GM12872 (cell line): ENCODE measurements around the gene KRTAP10-11.

Source experiments
- TF ChIP-seq, protein P1 (sequence below): IDR thresholded peaks from 3 replicates; pipeline ENCODE4 v1.5.1; 2011; ENCODE audit warnings: low read depth, mild to moderate bottlenecking, low read length, moderate library complexity; ENCODE audit not compliant: insufficient read depth

KRTAP10-11 gene

DNA sequence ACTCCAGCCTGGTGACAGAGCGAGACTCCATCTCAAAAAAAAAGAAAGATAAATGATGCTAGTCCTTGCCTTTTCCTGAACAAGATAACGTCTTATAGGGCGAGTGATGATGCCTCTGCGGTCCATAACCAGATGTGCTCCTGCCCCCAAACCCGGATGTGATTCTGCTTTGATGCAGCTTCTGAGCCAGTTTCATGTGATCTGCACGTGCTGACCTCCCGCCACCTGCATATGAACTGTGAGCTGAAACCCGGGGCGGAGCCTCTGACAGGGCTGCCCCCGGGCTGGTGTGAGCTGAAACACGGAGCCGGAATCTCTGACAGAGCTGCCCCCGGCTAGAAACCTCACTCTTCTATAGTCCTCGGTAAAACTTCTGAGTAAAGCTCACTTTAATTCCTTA, 6.9 kb downstream of the KRTAP10-11 start:
- TF ChIP-seq, protein P1, sequence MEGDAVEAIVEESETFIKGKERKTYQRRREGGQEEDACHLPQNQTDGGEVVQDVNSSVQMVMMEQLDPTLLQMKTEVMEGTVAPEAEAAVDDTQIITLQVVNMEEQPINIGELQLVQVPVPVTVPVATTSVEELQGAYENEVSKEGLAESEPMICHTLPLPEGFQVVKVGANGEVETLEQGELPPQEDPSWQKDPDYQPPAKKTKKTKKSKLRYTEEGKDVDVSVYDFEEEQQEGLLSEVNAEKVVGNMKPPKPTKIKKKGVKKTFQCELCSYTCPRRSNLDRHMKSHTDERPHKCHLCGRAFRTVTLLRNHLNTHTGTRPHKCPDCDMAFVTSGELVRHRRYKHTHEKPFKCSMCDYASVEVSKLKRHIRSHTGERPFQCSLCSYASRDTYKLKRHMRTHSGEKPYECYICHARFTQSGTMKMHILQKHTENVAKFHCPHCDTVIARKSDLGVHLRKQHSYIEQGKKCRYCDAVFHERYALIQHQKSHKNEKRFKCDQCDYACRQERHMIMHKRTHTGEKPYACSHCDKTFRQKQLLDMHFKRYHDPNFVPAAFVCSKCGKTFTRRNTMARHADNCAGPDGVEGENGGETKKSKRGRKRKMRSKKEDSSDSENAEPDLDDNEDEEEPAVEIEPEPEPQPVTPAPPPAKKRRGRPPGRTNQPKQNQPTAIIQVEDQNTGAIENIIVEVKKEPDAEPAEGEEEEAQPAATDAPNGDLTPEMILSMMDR = no peak

DNA sequence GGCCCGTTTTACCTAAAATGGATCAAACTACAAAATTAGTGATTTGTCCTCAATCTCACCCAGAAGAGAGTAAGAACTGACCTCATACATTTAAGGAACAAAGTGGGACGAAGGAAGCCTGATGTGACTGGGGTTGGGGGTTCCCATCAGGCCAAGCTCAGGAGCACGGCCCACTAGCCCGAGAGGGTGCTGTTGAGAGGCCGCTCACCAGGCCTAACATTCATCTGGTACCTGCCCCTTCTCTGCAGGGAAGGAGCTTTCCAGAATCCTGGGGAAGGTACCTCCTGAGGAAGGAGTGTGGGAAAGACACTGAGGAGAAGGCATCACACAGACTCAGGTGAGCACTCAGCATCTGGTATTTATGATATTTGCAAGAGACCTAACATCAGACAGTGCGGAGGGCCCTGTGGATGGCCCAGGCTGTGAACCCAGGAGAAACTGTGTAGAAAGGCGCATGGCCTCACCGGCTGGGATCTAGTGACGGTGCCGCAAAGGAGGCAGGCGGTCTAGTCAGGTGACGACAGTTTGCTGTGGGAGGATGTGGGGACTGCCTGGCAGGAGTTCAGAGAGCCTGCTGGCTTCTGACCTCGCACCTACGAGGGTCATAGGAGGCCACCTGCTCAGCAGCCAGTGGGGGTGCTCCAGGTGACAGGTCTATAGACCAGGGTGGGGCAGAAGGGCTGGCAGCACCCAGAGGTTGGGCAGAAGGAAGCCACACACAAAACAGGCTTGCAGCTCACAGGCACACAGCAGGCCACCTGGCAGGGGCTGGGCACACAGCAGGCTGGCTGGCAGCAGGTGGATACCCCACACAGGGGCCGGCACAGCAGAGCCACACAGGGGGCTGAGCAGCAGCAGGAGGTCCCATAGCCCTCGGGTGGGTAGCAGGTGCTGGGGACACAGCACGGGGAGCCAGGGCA, 7.7 kb downstream of the KRTAP10-11 start:
- TF ChIP-seq, protein P1 = no peak

DNA sequence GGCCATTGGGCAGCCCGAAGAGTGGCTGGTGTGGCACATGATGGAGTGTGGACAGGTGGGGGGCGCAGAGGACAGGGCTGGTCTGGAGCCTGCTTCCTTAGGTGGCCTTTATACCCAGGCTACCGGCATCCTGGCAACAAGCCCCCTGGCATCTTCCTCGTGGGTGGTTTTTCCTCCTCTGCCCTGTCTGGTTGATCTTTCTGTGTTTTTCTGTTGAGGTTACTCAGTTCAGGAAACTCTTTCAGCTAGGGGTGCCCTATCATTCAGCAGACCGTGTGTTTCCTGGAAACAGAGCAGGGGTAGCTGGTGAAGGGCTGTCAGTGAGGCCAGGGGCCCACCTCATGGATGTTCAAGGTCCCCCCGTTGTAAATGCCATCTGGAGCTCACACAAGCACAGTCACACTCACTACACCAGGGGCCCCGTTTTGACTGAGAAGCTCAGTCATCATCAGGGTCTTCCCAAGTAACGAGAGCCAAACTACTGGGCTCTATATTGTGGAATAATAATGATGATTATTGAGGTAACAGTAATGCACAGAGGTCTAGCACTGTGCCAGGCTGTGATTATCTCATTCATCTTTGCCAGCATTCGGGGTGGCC, 8.5 kb downstream of the KRTAP10-11 start, which contains the start of gene KRTAP12-4:
TSS of gene KRTAP12-4 (minus strand) at position 84 of the 600 bp plus-strand sequence. CDS start at position 39, 45 bp downstream.
- TF ChIP-seq, protein P1 = no peak

DNA sequence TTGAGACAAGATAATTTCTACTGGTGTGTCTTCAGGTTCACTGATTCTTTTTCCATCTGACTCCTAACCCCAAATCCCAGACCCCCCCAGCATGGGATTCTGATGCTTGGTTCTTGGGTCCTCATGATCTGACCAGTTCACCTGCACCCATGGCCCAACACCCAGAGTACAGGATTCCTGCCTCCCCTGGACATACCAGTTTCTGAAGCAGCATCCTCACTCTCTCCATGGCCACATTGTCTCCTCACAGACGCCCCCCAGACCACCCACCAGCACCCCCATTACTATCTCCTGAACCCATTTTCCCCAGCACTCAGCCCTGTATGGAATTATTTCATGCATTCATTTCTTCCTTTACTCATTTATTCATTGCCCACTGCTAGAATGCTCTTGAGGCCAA, 10.7 kb downstream of the KRTAP10-11 start:
- TF ChIP-seq, protein P1 = no peak

DNA sequence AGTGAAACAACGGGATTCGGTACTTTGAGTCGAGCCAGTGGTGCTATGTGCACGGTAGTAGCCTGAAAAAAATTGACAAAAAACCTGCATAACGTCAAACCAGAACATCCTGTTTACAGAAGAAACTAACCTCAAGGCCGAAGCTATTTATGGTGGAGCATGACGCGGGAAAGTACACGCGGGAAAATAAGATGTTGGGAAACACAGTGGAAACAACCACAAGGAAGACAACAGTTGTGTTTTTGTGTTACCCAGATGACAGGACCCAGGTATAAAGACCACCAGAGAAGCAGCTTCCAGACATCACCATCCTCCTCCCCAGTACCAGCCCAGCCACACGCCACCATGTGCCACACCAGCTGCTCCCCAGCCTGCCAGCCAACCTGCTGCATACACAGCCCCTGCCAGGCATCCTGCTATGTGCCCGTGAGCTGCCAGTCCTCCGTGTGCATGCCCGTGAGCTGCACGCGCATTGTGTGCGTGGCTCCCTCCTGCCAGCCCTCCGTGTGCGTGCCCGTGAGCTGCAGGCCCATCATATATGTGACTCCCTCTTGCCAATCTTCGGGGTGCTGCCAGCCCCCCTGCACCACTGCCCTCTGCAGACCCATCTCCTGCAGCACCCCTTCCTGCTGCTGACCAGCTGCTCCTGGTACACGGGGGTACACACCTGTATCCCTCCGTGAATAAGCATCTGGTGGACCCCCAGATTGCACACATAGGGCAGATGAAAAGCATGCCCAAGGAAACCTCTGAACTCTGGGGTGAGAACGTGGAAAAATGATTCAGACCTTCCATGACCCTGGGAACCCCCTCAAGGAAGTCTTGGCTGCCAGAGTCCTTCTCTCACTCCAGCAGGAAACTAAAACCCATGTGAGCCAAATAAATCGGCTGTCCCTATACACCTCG, 11.7 kb downstream of the KRTAP10-11 start, which contains the start of gene KRTAP12-3:
TSS of gene KRTAP12-3 (plus strand) at position 298 of the 906 bp plus-strand sequence. CDS start at position 346, 48 bp downstream.
- TF ChIP-seq, protein P1 = no peak

DNA sequence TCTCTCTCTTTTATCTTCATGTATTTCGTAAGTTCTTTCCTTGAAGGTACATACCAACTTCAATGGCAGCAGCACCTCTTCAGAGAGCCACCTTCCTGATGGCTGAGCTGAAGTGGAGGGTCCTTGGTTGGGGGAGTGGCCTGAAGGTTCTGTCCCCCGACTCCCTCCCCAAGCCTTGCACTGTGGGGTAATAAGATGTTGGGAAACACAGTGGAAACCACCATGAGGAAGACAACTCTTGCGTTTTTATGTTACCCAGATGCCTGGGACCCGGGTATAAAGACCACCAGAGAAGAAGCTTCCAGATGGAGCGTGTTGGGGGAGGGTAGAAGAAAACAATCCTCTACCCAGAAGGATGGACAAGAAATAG, 12.3 kb downstream of the KRTAP10-11 start:
- TF ChIP-seq, protein P1 = no peak
